Gastroesophageal sphincter (tissue), 4 donors: Measurements from ENCODE around the gene CERS4. TPM values are rescaled to one million over a fixed set of nuclear protein-coding genes. Genes with fewer than 3 reads are reported as not detected.
"Not testable (repeated sequence)": the region's sequence is repeated elsewhere in the genome, so short reads cannot be mapped to it uniquely, and the experiment has no call there.

Experiments used
- ATAC-seq: fragments of 150-250 bp; one replicate; pipeline ENCODE4 v1.9.1; 2016; ENCODE audit warnings: mild to moderate bottlenecking, moderate library complexity
- H3K27ac ChIP-seq, 4 donors: fragments of 200-600 bp; sonication (generic) in 3 of 4; 1 replicate in 3 of 4; 2 replicates in 1 of 4; pipeline ENCODE4 v1.5.1; 2016 to 2019
- H3K27me3 ChIP-seq: fragments of 200-600 bp; sonication (generic); one replicate; pipeline ENCODE4 v1.5.1; 2019
- H3K36me3 ChIP-seq, 2 donors: fragments of 200-600 bp; sonication (generic); one replicate each; pipeline ENCODE4 v1.5.1; 2019; ENCODE audit warnings: control low read depth in 1 of 2
- H3K4me1 ChIP-seq, 3 donors: fragments of 200-600 bp; sonication (generic); 1 replicate in 2 of 3; 2 replicates in 1 of 3; pipeline ENCODE4 v1.5.1; 2016 to 2019; ENCODE audit warnings: control low read depth in 2 of 3
- H3K4me3 ChIP-seq, 2 donors: fragments of 200-600 bp; sonication (generic); one replicate each; pipeline ENCODE4 v1.5.1; 2019; ENCODE audit warnings: mild to moderate bottlenecking in 1 of 2, moderate library complexity in 1 of 2
- H3K9me3 ChIP-seq, 3 donors: fragments of 200-600 bp; sonication (generic); one replicate each; pipeline ENCODE4 v1.5.1; 2017 to 2019; ENCODE audit warnings: control low read depth in 2 of 3
- CTCF ChIP-seq, 4 experiments: fragments of 200-600 bp in 2 of 4; fragments of 450-650 bp in 2 of 4; sonication (generic) in 1 of 4; IDR thresholded peaks; one replicate each; pipeline ENCODE4 v1.5.1; 2017 to 2019; ENCODE audit warnings: antibody characterized with exemption in 4 of 4, mild to moderate bottlenecking in 2 of 4, moderate library complexity in 2 of 4
- EP300 ChIP-seq: sonication (generic); formaldehyde crosslinking; IDR thresholded peaks from one replicate; pipeline ENCODE4 v1.6.1; 2017; ENCODE audit warnings: antibody characterized with exemption, mild to moderate bottlenecking
- POLR2A ChIP-seq, 2 donors: fragments of 450-650 bp; IDR thresholded peaks; one replicate each; pipeline ENCODE4 v1.6.1; 2017; ENCODE audit warnings: antibody characterized with exemption in 2 of 2, mild to moderate bottlenecking in 2 of 2, moderate library complexity in 1 of 2
- POLR2AphosphoS5 ChIP-seq: sonication (generic); formaldehyde crosslinking; IDR thresholded peaks from one replicate; pipeline ENCODE4 v1.6.1; 2017; ENCODE audit warnings: antibody characterized with exemption
- WGBS, 2 donors: methylation state at CpG; one replicate each; pipeline ENCODE4 v1.1.5; 2018; ENCODE audit warnings: low coverage in 1 of 2; 5-methylcytosine and 5-hydroxymethylcytosine counted together
- total RNA-seq, 4 donors: library from RNA; depleted of rRNA; stranded (reverse); fragments of >200 nt; gene quantifications; one replicate each; pipeline ENCODE4 v1.1.0, GENCODE V29; 2016

CERS4 gene
- total RNA-seq, 4 donors from 2014 or later, result 24.8 to 33.8 (median 31.9) TPM

- H3K27me3 ChIP-seq, result no peaks in the 10 kb centered on the region
- H3K4me3 ChIP-seq, result no peak overlapping the region
- peaks cover 3 to 20% (median 15%) of the 10 kb centered on the region in 3 donors for H3K4me1 ChIP-seq
- no peaks in the 10 kb centered on the region for H3K36me3 ChIP-seq
- WGBS, 2 donors, result 94% methylated on average over 3 of the region's 3 CpGs; no CpG with 5 or more reads in 1 of the 2 donors
- TF ChIP-seq CTCF (IDR thresholded peaks at IDR 0.05) (no peak), POLR2A (IDR thresholded peaks at IDR 0.05) (no peak), EP300 (no peak), POLR2AphosphoS5 (no peak)
- H3K9me3 ChIP-seq, result peaks cover 0 to 10% (median 0%) of the 10 kb centered on the region in 3 donors
- H3K27ac ChIP-seq, result no peak overlapping the region
- no peak for ATAC-seq
Measured at GRCh38 chr19:8243146-8243545, 34.0 kb downstream of the CERS4 start.

GRCh38 chr19:8244442-8244841, 35.3 kb downstream of the CERS4 start:
- Histone ChIP-seq H3K4me3 (no peak overlapping the region), H3K36me3 (no peaks in the 10 kb centered on the region), H3K9me3 (peaks cover 0 to 10% (median 0%) of the 10 kb centered on the region in 3 donors), H3K27me3 (no peaks in the 10 kb centered on the region), H3K27ac (no peak overlapping the region), H3K4me1 (peaks cover 3 to 20% (median 12%) of the 10 kb centered on the region in 3 donors)
- TF ChIP-seq EP300 (no peak), POLR2AphosphoS5 (no peak), CTCF (IDR thresholded peaks at IDR 0.05) (no peak), POLR2A (IDR thresholded peaks at IDR 0.05) (no peak)
- WGBS, 2 donors, result 100% methylated on average over 1 of the region's 3 CpGs; no CpG with 5 or more reads in 1 of the 2 donors
- no peak for ATAC-seq

GRCh38 chr19:8245869-8246835, 37.0 kb downstream of the CERS4 start:
- H3K36me3 ChIP-seq, result no peaks in the 10 kb centered on the region
- no peak overlapping the region for H3K4me3 ChIP-seq
- no peak overlapping the region for H3K27ac ChIP-seq
- no peak for TF ChIP-seq POLR2A (IDR thresholded peaks at IDR 0.05)
- no peak for TF ChIP-seq EP300
- TF ChIP-seq POLR2AphosphoS5, result no peak
- no peak for TF ChIP-seq CTCF (IDR thresholded peaks at IDR 0.05)
- WGBS, 2 donors, result 86 to 87% methylated on average over 8 to 10 of the region's 11 CpGs
- H3K27me3 ChIP-seq, result no peaks in the 10 kb centered on the region
- peaks cover 0 to 10% (median 0%) of the 10 kb centered on the region in 3 donors for H3K9me3 ChIP-seq
- H3K4me1 ChIP-seq, result peaks cover 0 to 18% (median 7%) of the 10 kb centered on the region in 3 donors
- ATAC-seq, result no peak

GRCh38 chr19:8247129-8247890, 38.1 kb downstream of the CERS4 start:
- 84 to 93% methylated on average over 3 to 7 of the region's 9 CpGs for WGBS, 2 donors
- ATAC-seq, H3K27ac ChIP-seq, H3K36me3 ChIP-seq, H3K4me3 ChIP-seq, H3K9me3 ChIP-seq, H3K27me3 ChIP-seq: not testable (repeated sequence)
- H3K4me1 ChIP-seq, result peaks cover 0 to 25% (median 10%) of the 10 kb centered on the region in 3 donors
